PC-9 (cell line): ENCODE data around the gene DHRSX. TPM values are rescaled to one million over a fixed set of nuclear protein-coding genes. Genes with fewer than 3 reads are reported as not detected.

Source experiments
- BruUV-seq: library from RNA; stranded (reverse); fragments of 400-500 nt; replicated peaks from 2 replicates; lab custom pipeline; 2021; lab: Mats Ljungman, UMichigan
- CTCF ChIA-PET: fragments of 300-600 bp; sonication (Branson Sonifier 250); formaldehyde crosslinking; loops from one replicate; lab custom pipeline; 2022; ENCODE audit warnings: antibody characterized with exemption; lab: Charles Lee
- POLR2A ChIA-PET: fragments of 300-600 bp; sonication (Branson Sonifier 250); formaldehyde crosslinking; loops from one replicate; lab custom pipeline; 2022; ENCODE audit warnings: antibody characterized with exemption; ENCODE audit not compliant: unreplicated experiment; lab: Charles Lee
- DNase-seq, 2 experiments: peaks; one replicate each; pipeline versions ENCODE4 v3.0.0 to v3.0.0-alpha.2; 2015 to 2022; ENCODE audit warnings: mixed read lengths in 1 of 2
- H2AFZ ChIP-seq: fragments of 200-600 bp; sonication (generic); 2 replicates; pipeline ENCODE4 v1.8.1; 2017; ENCODE audit warnings: antibody characterized with exemption
- H3F3A ChIP-seq: fragments of 200-600 bp; sonication (generic); 2 replicates; pipeline ENCODE4 v1.8.1; 2017; ENCODE audit warnings: antibody characterized with exemption, mild to moderate bottlenecking, low read depth; ENCODE audit not compliant: insufficient read depth
- H3K27ac ChIP-seq: fragments of 200-600 bp; sonication (generic); 2 replicates; pipeline ENCODE4 v1.6.1; 2016; ENCODE audit warnings: mixed run types
- H3K27me3 ChIP-seq: fragments of 200-600 bp; sonication (generic); 2 replicates; pipeline ENCODE4 v1.6.1; 2016; ENCODE audit warnings: low read depth, mixed run types; ENCODE audit not compliant: insufficient read depth
- H3K36me3 ChIP-seq: fragments of 200-600 bp; sonication (generic); 2 replicates; pipeline ENCODE4 v1.6.1; 2016; ENCODE audit warnings: low read depth, mixed run types
- H3K4me1 ChIP-seq: fragments of 200-600 bp; sonication (generic); replicated peaks from 2 replicates; pipeline ENCODE4 v1.6.1; 2016; ENCODE audit warnings: mixed run types; ENCODE audit not compliant: insufficient read depth
- H3K4me2 ChIP-seq: fragments of 200-600 bp; sonication (generic); 2 replicates; pipeline ENCODE4 v1.6.1; 2017; ENCODE audit warnings: mixed run types
- H3K4me3 ChIP-seq: fragments of 200-600 bp; sonication (generic); 2 replicates; pipeline ENCODE4 v1.6.1; 2016; ENCODE audit warnings: mixed run types
- H3K79me2 ChIP-seq: fragments of 200-600 bp; sonication (generic); 2 replicates; pipeline ENCODE4 v1.6.1; 2017; ENCODE audit warnings: low read depth, mixed run types
- H3K9me2 ChIP-seq: fragments of 200-600 bp; sonication (generic); 2 replicates; pipeline ENCODE4 v1.8.1; 2017; ENCODE audit warnings: mild to moderate bottlenecking; ENCODE audit not compliant: insufficient read depth
- H3K9me3 ChIP-seq: fragments of 200-600 bp; sonication (generic); 2 replicates; pipeline ENCODE4 v1.8.1; 2016; ENCODE audit warnings: low read depth; ENCODE audit not compliant: insufficient read depth
- H4K20me1 ChIP-seq: fragments of 200-600 bp; sonication (generic); 2 replicates; pipeline ENCODE4 v1.8.1; 2017; ENCODE audit not compliant: insufficient read depth
- CTCF ChIP-seq: fragments of 200-600 bp; sonication (generic); conservative IDR thresholded peaks from 2 replicates; pipeline ENCODE4 v1.6.1; 2017; ENCODE audit warnings: mixed run types, antibody characterized with exemption, mild to moderate bottlenecking, moderate library complexity
- EZH2 ChIP-seq: fragments of 200-600 bp; sonication (generic); IDR thresholded peaks from 2 replicates; pipeline ENCODE4 v1.8.0; 2017; ENCODE audit warnings: antibody characterized with exemption, low read depth
- intact Hi-C: fragments of 100-400 bp; cut with micrococcal nuclease; formaldehyde crosslinking; loops from one replicate; pipeline ENCODE4 v1.10.0; 2022; ENCODE audit not compliant: unreplicated experiment
- total RNA-seq: library from RNA; stranded (reverse); gene quantifications from 2 replicates; pipeline ENCODE4 v1.2.3, GENCODE V29; 2021

Gene DHRSX
- total RNA-seq, 1 experiment from 2014 or later, result 13.2 TPM

- DNase-seq, result no peak
- Histone ChIP-seq H3K4me1 (no peaks in the 10 kb centered on the region), H2AFZ (no peak overlapping the region), H3K4me3 (no peak overlapping the region), H3K79me2 (no peaks in the 10 kb centered on the region), H3K9me2 (no peaks in the 10 kb centered on the region), H3F3A (peaks cover 11% of the 10 kb centered on the region), H3K4me2 (no peak overlapping the region), H3K27ac (no peak overlapping the region), H3K36me3 (no peaks in the 10 kb centered on the region), H3K9me3 (no peaks in the 10 kb centered on the region), H3K27me3 (no peaks in the 10 kb centered on the region), H4K20me1 (no peaks in the 10 kb centered on the region)
- ChIA-PET CTCF (no interaction called here), POLR2A (no interaction called here)
- no TSS peak for BruUV-seq
- intact Hi-C loops, result no loop called here
- TF ChIP-seq CTCF (no peak), EZH2 (no peak)
Observed at GRCh38 chrX:2228536-2228935, 272.2 kb downstream of the DHRSX start.

GRCh38 chrX:2226906-2227656 lies 273.7 kb downstream of the DHRSX start:
- TF ChIP-seq CTCF, result no peak
- TF ChIP-seq EZH2, result no peak
- POLR2A ChIA-PET, result no interaction called here
- no peaks in the 10 kb centered on the region for H3K4me1 ChIP-seq
- H3K4me3 ChIP-seq, result no peak overlapping the region
- H3K27ac ChIP-seq, result no peak overlapping the region
- CTCF ChIA-PET, result no interaction called here
- no peaks in the 10 kb centered on the region for H3K9me2 ChIP-seq
- no peaks in the 10 kb centered on the region for H3K79me2 ChIP-seq
- H3K9me3 ChIP-seq, result no peaks in the 10 kb centered on the region
- H3F3A ChIP-seq, result peaks cover 11% of the 10 kb centered on the region
- no peaks in the 10 kb centered on the region for H3K36me3 ChIP-seq
- no peak overlapping the region for H2AFZ ChIP-seq
- no TSS peak for BruUV-seq
- no peaks in the 10 kb centered on the region for H3K27me3 ChIP-seq
- intact Hi-C loops, result no loop called here
- H3K4me2 ChIP-seq, result no peak overlapping the region
- H4K20me1 ChIP-seq, result no peaks in the 10 kb centered on the region
- no peak for DNase-seq

GRCh38 chrX:2226182-2226581 lies 274.6 kb downstream of the DHRSX start:
- Histone ChIP-seq H3K79me2 (no peaks in the 10 kb centered on the region), H3K4me2 (no peak overlapping the region)
- no peak for DNase-seq

More at GRCh38 chrX:2226182-2226581, 274.6 kb downstream of the DHRSX start:
- intact Hi-C loops, result no loop called here
- H3K4me3 ChIP-seq, result no peak overlapping the region
- ChIA-PET CTCF (no interaction called here), POLR2A (no interaction called here)
- no peaks in the 10 kb centered on the region for H3K9me2 ChIP-seq
- BruUV-seq, result no TSS peak
- peaks cover 11% of the 10 kb centered on the region for H3F3A ChIP-seq
- no peaks in the 10 kb centered on the region for H3K27me3 ChIP-seq
- no peaks in the 10 kb centered on the region for H3K36me3 ChIP-seq
- H4K20me1 ChIP-seq, result no peaks in the 10 kb centered on the region
- TF ChIP-seq CTCF, result no peak
- no peak for TF ChIP-seq EZH2
- H2AFZ ChIP-seq, result no peak overlapping the region
- H3K4me1 ChIP-seq, result no peaks in the 10 kb centered on the region
- H3K9me3 ChIP-seq, result no peaks in the 10 kb centered on the region
- H3K27ac ChIP-seq, result no peak overlapping the region
